Endothelial cell of umbilical vein (primary cell): Measurements from ENCODE around the gene HTR3E. TPM values are rescaled to one million over a fixed set of nuclear protein-coding genes. Genes with fewer than 3 reads are reported as not detected.

Source experiments
- BruUV-seq: library from RNA; stranded (reverse); fragments of 400-500 nt; replicated peaks from 2 replicates; lab custom pipeline; 2021; lab: Mats Ljungman, UMichigan
- CTCF ChIA-PET: fragments of 300-600, 350-600 bp; sonication (Branson Sonifier 250); formaldehyde crosslinking; loops from one replicate; lab custom pipeline; 2021; ENCODE audit warnings: antibody characterized with exemption, inconsistent platforms; lab: Charles Lee
- POLR2A ChIA-PET: fragments of 300-600, 350-600 bp; sonication (Branson Sonifier 250); formaldehyde crosslinking; loops from one replicate; lab custom pipeline; 2021; ENCODE audit warnings: antibody characterized with exemption, inconsistent platforms; lab: Charles Lee
- DNase-seq: peaks from one replicate; pipeline ENCODE4 v3.0.0-alpha.2; 2011; ENCODE audit warnings: low read depth, low spot score
- FAIRE-seq: peaks from 2 replicates; lab custom pipeline; 2011; peaks lifted over from hg19 to GRCh38; lab: Jason Lieb, UNC
- H2AFZ ChIP-seq: 2 replicates; pipeline ENCODE4 v1.6.0; 2012; ENCODE audit warnings: low read depth, low read length, control low read depth, inconsistent platforms
- H3K27ac ChIP-seq: 2 replicates; pipeline ENCODE4 v1.5.1; 2011; ENCODE audit warnings: low read depth, mild to moderate bottlenecking, control low read depth, low read length, moderate library complexity; ENCODE audit not compliant: insufficient read depth
- H3K27me3 ChIP-seq, 2 experiments: 2 replicates each; pipeline versions ENCODE4 v1.6.0 to v1.6.1; 2011; ENCODE audit warnings: low read length in 2 of 2, mixed read lengths in 1 of 2; ENCODE audit not compliant: control insufficient read depth in 2 of 2, insufficient read depth in 2 of 2
- H3K36me3 ChIP-seq, 2 experiments: 2 replicates in 1 of 2; 3 replicates in 1 of 2; pipeline ENCODE4 v1.5.1; 2011; ENCODE audit warnings: low read length in 2 of 2, mild to moderate bottlenecking in 1 of 2, moderate library complexity in 1 of 2; ENCODE audit not compliant: control insufficient read depth in 2 of 2, insufficient read depth in 2 of 2; ENCODE audit errors: extremely low read depth in 1 of 2
- H3K4me1 ChIP-seq: 3 replicates; pipeline ENCODE4 v1.5.1; 2011; ENCODE audit warnings: mild to moderate bottlenecking, low read length; ENCODE audit not compliant: control insufficient read depth, insufficient read depth; ENCODE audit errors: extremely low read depth
- H3K4me2 ChIP-seq: 2 replicates; pipeline ENCODE4 v1.6.1; 2011; ENCODE audit warnings: low read length, control low read depth, mixed read lengths; ENCODE audit not compliant: insufficient read depth
- H3K4me3 ChIP-seq, 3 experiments: fragments of 200-600 bp in 1 of 3; sonication (generic), shearing (Covaris generic) in 1 of 3; replicated peaks in 1 of 3; 2 replicates each; pipeline ENCODE4 v1.5.1; 2011 to 2016; ENCODE audit warnings: control low read depth in 3 of 3, low read length in 3 of 3, mild to moderate bottlenecking in 2 of 3, inconsistent platforms in 1 of 3, low read depth in 1 of 3, moderate library complexity in 1 of 3; ENCODE audit not compliant: insufficient read depth in 1 of 3
- H3K79me2 ChIP-seq: 2 replicates; pipeline ENCODE4 v1.6.0; 2012; ENCODE audit warnings: low read length, inconsistent platforms; ENCODE audit not compliant: control insufficient read depth, insufficient read depth
- H3K9ac ChIP-seq: replicated peaks from 2 replicates; pipeline ENCODE3; 2011; ENCODE audit warnings: low read length, control low read depth; ENCODE audit not compliant: insufficient read depth; ENCODE audit errors: extremely low read depth
- H3K9me1 ChIP-seq: replicated peaks from 3 replicates; pipeline ENCODE4 v1.6.0; 2011; ENCODE audit warnings: mild to moderate bottlenecking, low read length; ENCODE audit not compliant: control insufficient read depth, insufficient read depth; ENCODE audit errors: extremely low read depth
- H3K9me3 ChIP-seq: replicated peaks from 2 replicates; pipeline ENCODE4 v1.5.1; 2012; ENCODE audit warnings: low read length, inconsistent platforms; ENCODE audit not compliant: control insufficient read depth, insufficient read depth
- H4K20me1 ChIP-seq: replicated peaks from 2 replicates; pipeline ENCODE3; 2011; ENCODE audit warnings: mild to moderate bottlenecking, low read length; ENCODE audit not compliant: control insufficient read depth, insufficient read depth; ENCODE audit errors: extremely low read depth
- CTCF ChIP-seq, 2 donors: IDR thresholded peaks; 1 replicate in 1 of 2; 2 replicates in 1 of 2; pipeline ENCODE4 v1.5.1; 2011; ENCODE audit warnings: low read length in 2 of 2, mild to moderate bottlenecking in 2 of 2, moderate library complexity in 2 of 2, control low read depth in 1 of 2, inconsistent platforms in 1 of 2, low read depth in 1 of 2; ENCODE audit not compliant: insufficient read depth in 1 of 2; ENCODE audit errors: extremely low read depth in 1 of 2
- GATA2 ChIP-seq: IDR thresholded peaks from 2 replicates; pipeline ENCODE4 v1.7.0; 2011; ENCODE audit warnings: low read depth, mild to moderate bottlenecking, moderate library complexity, mixed read lengths, low read length; ENCODE audit not compliant: insufficient read length, insufficient read depth
- JUN ChIP-seq: IDR thresholded peaks from 2 replicates; pipeline ENCODE4 v1.6.1; 2011; ENCODE audit warnings: borderline replicate concordance, low read depth; ENCODE audit not compliant: insufficient read length, insufficient read depth
- MAX ChIP-seq: IDR thresholded peaks from 2 replicates; pipeline ENCODE4 v1.6.1; 2011; ENCODE audit not compliant: insufficient read depth, insufficient read length
- MYC ChIP-seq: IDR thresholded peaks from one replicate; pipeline ENCODE4 v1.6.1; 2011; ENCODE audit warnings: mild to moderate bottlenecking, low read depth, low read length
- POLR2A ChIP-seq: IDR thresholded peaks from 2 replicates; pipeline ENCODE4 v1.6.1; 2012; ENCODE audit warnings: low read depth, mild to moderate bottlenecking, control low read depth, low read length
- POLR2AphosphoS5 ChIP-seq: IDR thresholded peaks from 2 replicates; pipeline ENCODE4 v1.6.1; 2012; ENCODE audit warnings: low read depth, mild to moderate bottlenecking, control low read depth, low read length, moderate library complexity; ENCODE audit not compliant: insufficient read depth
- dilution Hi-C: fragments of 300-500 bp; cut with MboI; formaldehyde crosslinking; loops from one replicate; pipeline ENCODE4 v1.15.0; 2019; ENCODE audit warnings: low sequenced_read_pairs; ENCODE audit not compliant: extremely low pct_ligation_motif_present
- intact Hi-C: fragments of 100-400 bp; cut with micrococcal nuclease; formaldehyde crosslinking; loops from one replicate; pipeline ENCODE4 v1.10.0; 2022
- polyA plus RNA-seq, 4 experiments: library from polyadenylated mRNA; depleted of rRNA in 3 of 4; stranded (reverse) in 3 of 4; unstranded in 1 of 4; fragments of >200 nt; gene quantifications; 2 replicates each; pipeline versions ENCODE4 v1.2.1 to v1.2.3, GENCODE V29; 2011 to 2012; ENCODE audit warnings: missing spikeins in 1 of 4
- total RNA-seq: library from RNA; stranded (reverse); gene quantifications from 2 replicates; pipeline ENCODE4 v1.2.3, GENCODE V29; 2021

Gene HTR3E
- total and polyA plus RNA-seq, 2 donors (not counting 3 experiments of a cell fraction or from before 2014, with no cell fraction given): not detected

- DNase-seq (no peak), FAIRE-seq (no peak)
- Histone ChIP-seq H4K20me1 (no peaks in the 10 kb centered on the region), H3K27me3 (no peaks in the 10 kb centered on the region), H3K27ac (no peak overlapping the region), H3K36me3 (peaks cover 8 to 16% of the 10 kb centered on the region in 2 experiments), H3K4me1 (no peaks in the 10 kb centered on the region), H2AFZ (no peak overlapping the region), H3K9me3 (no peaks in the 10 kb centered on the region), H3K4me3 (no peak overlapping the region), H3K4me2 (no peak overlapping the region), H3K79me2 (no peaks in the 10 kb centered on the region), H3K9me1 (no peaks in the 10 kb centered on the region), H3K9ac (no peak overlapping the region)
- no TSS peak for BruUV-seq
- CTCF ChIA-PET: interaction anchor here (0.6 to 1.0 kb wide), 3 partner anchors 32 to 253 kb away, joined by 3 to 4 read pairs (median 4); no protein-coding TSS in a partner anchor
- POLR2A ChIA-PET: interaction anchor here (0.7 kb wide), 1 partner anchor 780 kb away, joined by 4 read pairs; no protein-coding TSS in a partner anchor
- intact Hi-C loops: no loop called here
- dilution Hi-C loops: no loop called here
- TF ChIP-seq JUN (no peak), POLR2A (no peak), POLR2AphosphoS5 (no peak), MAX (no peak), CTCF (IDR thresholded peaks at IDR 0.05; ENCODE audit: extremely low read depth in 1 of 2, insufficient read depth in 1 of 2, low read depth in 1 of 2, low read length in 2 of 2) (no peak), MYC (no peak), GATA2 (no peak)
Measured at GRCh38 chr3:184149123-184149522, 52.3 kb downstream of the HTR3E start.
